Measurements from ENCODE around the gene LYZL4.

Gene LYZL4

GRCh38 chr3:42421818-42422796 is 11.7 kb upstream of the LYZL4 start:
- no peak overlapping the region for H3K27ac ChIP-seq (replicated peaks)
- H3K4me3 ChIP-seq (replicated peaks; ENCODE audit: insufficient read depth, low read length), result no peak overlapping the region
- no peaks in the 10 kb centered on the region for H3K27me3 ChIP-seq (ENCODE audit: insufficient read depth, poor library complexity, severe bottlenecking)
- no peak for DNase-seq (ENCODE audit: low read depth in 1 of 2, low spot score in 1 of 2)
- TF ChIP-seq POLR2AphosphoS5 (IDR thresholded peaks at IDR 0.05; ENCODE audit: low read depth) (no peak), CTCF (IDR thresholded peaks at IDR 0.05; ENCODE audit: insufficient read depth, low read length) (no peak), GABPA (IDR thresholded peaks at IDR 0.05; ENCODE audit: low read depth) (no peak), SPI1 (IDR thresholded peaks at IDR 0.05; ENCODE audit: borderline replicate concordance, low read depth) (no peak), REST (IDR thresholded peaks at IDR 0.05; ENCODE audit: insufficient replicate concordance, low read depth) (no peak)

- Histone ChIP-seq H3K27me3 (ENCODE audit: insufficient read depth, poor library complexity, severe bottlenecking) (no peaks in the 10 kb centered on the region), H3K4me3 (replicated peaks; ENCODE audit: insufficient read depth, low read length) (no peak overlapping the region), H3K27ac (replicated peaks) (no peak overlapping the region)
- no peak for TF ChIP-seq POLR2AphosphoS5 (IDR thresholded peaks at IDR 0.05; ENCODE audit: low read depth)
- no peak for TF ChIP-seq SPI1 (IDR thresholded peaks at IDR 0.05; ENCODE audit: borderline replicate concordance, low read depth)
- TF ChIP-seq REST (IDR thresholded peaks at IDR 0.05; ENCODE audit: insufficient replicate concordance, low read depth), result no peak
- TF ChIP-seq CTCF (IDR thresholded peaks at IDR 0.05; ENCODE audit: insufficient read depth, low read length), result no peak
- TF ChIP-seq GABPA (IDR thresholded peaks at IDR 0.05; ENCODE audit: low read depth), result no peak
- DNase-seq (ENCODE audit: low read depth in 1 of 2, low spot score in 1 of 2), result no peak
These were observed 9.2 kb upstream of the LYZL4 start for GRCh38 chr3:42419563-42419962.

DNA sequence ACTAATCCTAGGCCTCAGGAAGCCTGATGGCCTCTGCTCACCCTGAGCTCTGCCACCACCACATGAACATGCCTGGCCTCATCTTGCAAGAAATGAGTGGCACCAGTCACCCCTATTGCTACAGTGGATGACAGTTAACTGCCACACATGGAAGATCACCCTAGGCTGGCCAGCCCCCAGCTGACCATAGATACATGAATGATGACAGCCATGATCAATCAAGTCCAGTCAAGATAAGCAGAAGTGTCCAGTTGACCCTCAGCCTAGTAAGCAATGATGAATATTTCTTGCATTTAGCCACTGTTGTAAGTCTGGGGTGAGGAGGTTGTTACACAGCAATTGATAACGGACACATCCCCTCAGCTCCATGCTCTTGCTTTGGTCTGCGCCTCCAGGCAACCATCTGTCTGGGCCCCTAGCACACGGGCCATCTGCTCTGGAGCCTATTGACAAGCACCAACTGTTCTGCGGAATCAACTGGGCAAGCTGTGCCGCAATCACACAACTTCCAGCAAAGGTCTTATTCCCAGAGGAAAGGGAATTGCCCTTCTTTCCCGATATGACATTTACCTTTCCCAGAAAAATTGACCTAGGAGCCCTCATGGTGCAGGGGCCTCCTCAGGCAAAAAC is 2.2 kb upstream of the LYZL4 start:
- no peaks in the 10 kb centered on the region for H3K27me3 ChIP-seq (ENCODE audit: insufficient read depth, poor library complexity, severe bottlenecking)
- no peak overlapping the region for H3K27ac ChIP-seq (replicated peaks)
- no peak for TF ChIP-seq POLR2AphosphoS5 (IDR thresholded peaks at IDR 0.05; ENCODE audit: low read depth)
- no peak for TF ChIP-seq CTCF (IDR thresholded peaks at IDR 0.05; ENCODE audit: insufficient read depth, low read length)
- TF ChIP-seq GABPA (IDR thresholded peaks at IDR 0.05; ENCODE audit: low read depth), result no peak
- TF ChIP-seq REST (IDR thresholded peaks at IDR 0.05; ENCODE audit: insufficient replicate concordance, low read depth), result no peak
- no peak for TF ChIP-seq SPI1 (IDR thresholded peaks at IDR 0.05; ENCODE audit: borderline replicate concordance, low read depth)
- no peak for DNase-seq (ENCODE audit: low read depth in 1 of 2, low spot score in 1 of 2)
- H3K4me3 ChIP-seq (replicated peaks; ENCODE audit: insufficient read depth, low read length), result no peak overlapping the region
